ENCODE data around the gene MUTYH. TPM values are rescaled to one million over a fixed set of nuclear protein-coding genes. Genes with fewer than 3 reads are reported as not detected.

The MUTYH gene
- total RNA-seq, 3 donors from 2014 or later (not counting 1 experiment from before 2014, with no cell fraction given): 44.0 to 55.6 (median 51.5) TPM

DNA sequence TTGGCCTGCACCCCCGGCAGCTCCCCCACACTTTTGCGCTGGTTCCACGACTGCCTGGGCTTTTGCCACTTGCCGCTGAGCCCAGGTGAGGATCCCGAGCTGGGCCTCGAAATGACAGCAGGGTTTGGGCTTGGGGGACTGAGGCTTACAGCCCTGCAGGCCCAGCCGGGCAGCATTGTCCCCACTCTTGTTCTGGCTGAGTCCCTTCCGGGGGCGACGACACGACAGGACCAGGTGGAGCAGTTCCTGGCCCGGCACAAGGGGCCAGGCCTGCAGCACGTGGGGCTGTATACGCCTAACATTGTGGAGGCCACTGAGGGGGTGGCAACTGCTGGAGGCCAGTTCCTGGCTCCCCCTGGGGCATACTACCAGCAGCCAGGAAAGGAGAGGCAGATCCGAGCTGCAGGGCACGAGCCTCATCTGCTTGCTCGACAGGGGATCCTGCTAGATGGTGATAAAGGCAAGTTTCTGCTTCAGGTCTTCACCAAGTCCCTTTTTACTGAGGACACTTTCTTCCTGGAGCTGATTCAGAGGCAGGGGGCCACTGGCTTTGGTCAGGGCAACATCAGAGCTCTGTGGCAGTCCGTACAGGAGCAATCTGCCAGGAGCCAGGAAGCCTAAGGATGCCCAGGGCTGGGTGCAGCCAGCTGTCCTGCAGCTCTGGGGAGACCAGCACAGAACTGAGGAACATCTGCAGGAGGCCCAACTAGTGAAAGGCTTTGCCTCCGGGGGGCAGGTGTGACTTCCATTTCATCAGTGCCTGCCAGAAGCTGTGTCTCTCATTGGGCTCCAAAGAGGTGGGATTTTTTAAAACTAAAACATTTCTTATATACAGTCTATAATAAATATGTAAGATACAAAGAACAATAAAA, 12.4 kb downstream of the MUTYH start:
- DNase-seq (no peak), ATAC-seq (no peak)
- no peak overlapping the region for H3K27ac Mint-ChIP-seq
- 64% methylated on average over 19 of the region's 19 CpGs for WGBS (ENCODE audit: insufficient coverage)
- peak overlapping the region; percentile 52 for H3K4me3 Mint-ChIP-seq
- no peaks in the 10 kb centered on the region for H3K9me3 Mint-ChIP-seq
- TF ChIP-seq, protein P1, sequence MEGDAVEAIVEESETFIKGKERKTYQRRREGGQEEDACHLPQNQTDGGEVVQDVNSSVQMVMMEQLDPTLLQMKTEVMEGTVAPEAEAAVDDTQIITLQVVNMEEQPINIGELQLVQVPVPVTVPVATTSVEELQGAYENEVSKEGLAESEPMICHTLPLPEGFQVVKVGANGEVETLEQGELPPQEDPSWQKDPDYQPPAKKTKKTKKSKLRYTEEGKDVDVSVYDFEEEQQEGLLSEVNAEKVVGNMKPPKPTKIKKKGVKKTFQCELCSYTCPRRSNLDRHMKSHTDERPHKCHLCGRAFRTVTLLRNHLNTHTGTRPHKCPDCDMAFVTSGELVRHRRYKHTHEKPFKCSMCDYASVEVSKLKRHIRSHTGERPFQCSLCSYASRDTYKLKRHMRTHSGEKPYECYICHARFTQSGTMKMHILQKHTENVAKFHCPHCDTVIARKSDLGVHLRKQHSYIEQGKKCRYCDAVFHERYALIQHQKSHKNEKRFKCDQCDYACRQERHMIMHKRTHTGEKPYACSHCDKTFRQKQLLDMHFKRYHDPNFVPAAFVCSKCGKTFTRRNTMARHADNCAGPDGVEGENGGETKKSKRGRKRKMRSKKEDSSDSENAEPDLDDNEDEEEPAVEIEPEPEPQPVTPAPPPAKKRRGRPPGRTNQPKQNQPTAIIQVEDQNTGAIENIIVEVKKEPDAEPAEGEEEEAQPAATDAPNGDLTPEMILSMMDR (IDR thresholded peaks at IDR 0.05): no peak
- Histone ChIP-seq H3K4me3 (ENCODE audit: low read length) (no peak overlapping the region), H3K27ac (ENCODE audit: low read length) (no peak overlapping the region), H3K4me1 (ENCODE audit: control insufficient read depth, insufficient read depth, low read length) (peaks cover 16% of the 10 kb centered on the region), H3K9me3 (ENCODE audit: control insufficient read depth, insufficient read depth, low read length) (no peaks in the 10 kb centered on the region), H3K27me3 (ENCODE audit: control insufficient read depth, insufficient read depth, low read length) (no peaks in the 10 kb centered on the region), H3K36me3 (ENCODE audit: control insufficient read depth, insufficient read depth, low read length) (peaks cover 16% of the 10 kb centered on the region)
- intact Hi-C loops (cut with micrococcal nuclease): no loop called here
- no peaks in the 10 kb centered on the region for H3K27me3 Mint-ChIP-seq (ENCODE audit: low read depth in 2 of 2)
- no peaks in the 10 kb centered on the region for H3K36me3 Mint-ChIP-seq
- H3K4me1 Mint-ChIP-seq: no peaks in the 10 kb centered on the region

DNA sequence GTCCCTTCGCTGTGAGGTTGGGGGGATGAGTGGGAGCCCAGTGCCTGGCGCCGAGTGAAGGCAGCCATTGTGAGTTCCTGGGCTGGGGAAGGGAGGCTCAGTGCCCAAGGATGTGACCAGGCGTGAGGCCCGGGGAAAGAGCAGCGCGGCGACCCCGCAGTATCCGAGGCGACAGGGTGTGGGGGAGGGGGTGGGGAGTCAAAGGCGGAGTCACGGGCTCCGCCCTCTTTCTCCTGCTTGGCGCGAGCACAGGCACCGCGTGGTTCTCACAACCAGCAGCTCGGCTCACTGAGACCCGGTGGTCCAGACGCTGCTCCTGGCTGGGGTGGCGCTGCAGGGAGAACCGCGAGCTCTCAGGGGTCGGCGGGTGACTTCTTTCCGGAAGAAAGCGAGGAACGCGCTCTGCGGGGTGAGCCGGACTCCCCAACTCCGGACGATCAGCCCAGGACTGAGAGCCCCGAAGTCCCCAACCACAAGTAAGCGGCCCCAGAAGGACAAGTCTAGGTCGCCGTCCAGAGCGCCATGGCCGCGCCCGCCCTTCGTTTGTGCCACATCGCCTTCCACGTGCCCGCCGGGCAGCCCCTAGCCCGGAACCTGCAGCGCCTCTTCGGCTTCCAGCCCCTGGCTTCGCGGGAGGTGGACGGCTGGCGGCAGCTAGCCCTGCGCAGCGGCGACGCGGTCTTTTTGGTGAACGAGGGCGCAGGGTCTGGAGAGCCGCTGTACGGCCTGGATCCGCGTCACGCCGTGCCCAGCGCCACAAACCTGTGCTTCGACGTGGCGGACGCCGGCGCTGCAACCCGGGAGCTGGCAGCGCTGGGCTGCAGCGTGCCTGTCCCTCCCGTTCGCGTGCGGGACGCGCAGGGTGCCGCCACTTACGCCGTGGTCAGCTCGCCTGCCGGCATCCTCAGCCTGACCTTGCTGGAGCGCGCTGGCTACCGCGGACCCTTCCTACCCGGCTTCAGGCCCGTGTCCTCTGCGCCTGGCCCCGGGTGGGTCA, 13.3 kb downstream of the MUTYH start, which contains the start of gene HPDL:
TSS of gene HPDL (plus strand) at position 269 of the 997 bp plus-strand sequence. CDS start at position 523, 254 bp downstream.
- WGBS (ENCODE audit: insufficient coverage): 10% methylated on average over 96 of the region's 96 CpGs
- TF ChIP-seq, protein P1 (IDR thresholded peaks at IDR 0.05): no peak
- peak in 1 of 2 donors; percentile 73 for DNase-seq
- H3K4me1 Mint-ChIP-seq: no peaks in the 10 kb centered on the region
- peak within 1 kb of the TSS in 1 of 2 donors; percentile 54 for H3K27ac Mint-ChIP-seq
- peak within 1 kb of the TSS; percentile 83 for H3K4me3 Mint-ChIP-seq
- no peaks in the 10 kb centered on the region for H3K36me3 Mint-ChIP-seq
- no peaks in the 10 kb centered on the region for H3K9me3 ChIP-seq (ENCODE audit: control insufficient read depth, insufficient read depth, low read length)
- no peaks in the 10 kb centered on the region for H3K9me3 Mint-ChIP-seq
- peaks cover 7% of the 10 kb centered on the region for H3K36me3 ChIP-seq (ENCODE audit: control insufficient read depth, insufficient read depth, low read length)
- peak; percentile 76 to 91 (median 81) for ATAC-seq
- no peaks in the 10 kb centered on the region for H3K27me3 ChIP-seq (ENCODE audit: control insufficient read depth, insufficient read depth, low read length)
- no peaks in the 10 kb centered on the region for H3K27me3 Mint-ChIP-seq (ENCODE audit: low read depth in 2 of 2)
- H3K4me1 ChIP-seq (ENCODE audit: control insufficient read depth, insufficient read depth, low read length): peaks cover 16% of the 10 kb centered on the region
- intact Hi-C loops (cut with micrococcal nuclease): no loop called here
- peak within 1 kb of the TSS; percentile 62 for H3K4me3 ChIP-seq (ENCODE audit: low read length)
- no peak within 1 kb of the TSS for H3K27ac ChIP-seq (ENCODE audit: low read length)

DNA sequence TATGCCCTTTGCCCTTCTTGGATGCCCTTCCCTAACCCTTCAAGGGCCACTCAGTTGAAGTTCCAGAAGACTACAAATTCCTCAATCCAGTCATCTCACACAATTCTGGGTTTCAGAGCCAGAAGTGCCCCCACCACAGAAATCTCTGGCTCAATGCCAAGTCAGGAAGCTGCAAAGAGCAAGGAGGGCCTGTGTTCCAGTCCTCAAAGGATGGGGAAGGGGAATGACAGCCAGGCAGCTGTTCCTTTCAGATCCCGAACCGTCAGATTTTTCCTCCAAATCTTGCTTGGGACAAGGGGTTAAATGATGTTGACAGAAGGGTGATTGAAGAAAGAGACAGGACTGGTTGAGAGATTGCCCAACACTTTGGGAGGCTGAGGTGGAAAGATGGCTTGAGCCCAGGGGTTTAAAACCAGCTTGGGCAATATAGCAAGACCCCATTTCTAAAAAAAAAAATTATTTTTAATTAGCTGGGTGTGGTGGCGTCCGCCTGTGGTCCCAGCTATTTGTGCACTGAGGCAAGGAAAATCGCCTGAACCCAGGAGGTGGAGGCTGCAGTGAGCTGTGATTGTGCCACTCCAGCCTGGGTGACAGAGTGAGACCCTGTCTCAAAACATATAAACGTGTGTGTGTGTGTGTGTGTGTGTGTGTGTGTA, 14.3 kb downstream of the MUTYH start:
- Mint-ChIP-seq H3K4me1 (no peaks in the 10 kb centered on the region), H3K27ac (peak overlapping the region in 1 of 2 donors; percentile 54), H3K36me3 (no peaks in the 10 kb centered on the region), H3K27me3 (ENCODE audit: low read depth in 2 of 2) (no peaks in the 10 kb centered on the region), H3K9me3 (no peaks in the 10 kb centered on the region), H3K4me3 (peak overlapping the region; percentile 83)
- TF ChIP-seq, protein P1 (IDR thresholded peaks at IDR 0.05): no peak
- peaks cover 16% of the 10 kb centered on the region for H3K4me1 ChIP-seq (ENCODE audit: control insufficient read depth, insufficient read depth, low read length)
- H3K36me3 ChIP-seq (ENCODE audit: control insufficient read depth, insufficient read depth, low read length): peaks cover 2% of the 10 kb centered on the region
- H3K27ac ChIP-seq (ENCODE audit: low read length): no peak overlapping the region
- no peak overlapping the region for H3K4me3 ChIP-seq (ENCODE audit: low read length)
- no peaks in the 10 kb centered on the region for H3K9me3 ChIP-seq (ENCODE audit: control insufficient read depth, insufficient read depth, low read length)
- H3K27me3 ChIP-seq (ENCODE audit: control insufficient read depth, insufficient read depth, low read length): no peaks in the 10 kb centered on the region
- intact Hi-C loops (cut with micrococcal nuclease): no loop called here
- WGBS (ENCODE audit: insufficient coverage): 64% methylated on average over 6 of the region's 6 CpGs
- DNase-seq: no peak
- no peak for ATAC-seq

Measured in natural killer cell (primary cell).